Measurements from ENCODE around the gene GOT1. TPM values are rescaled to one million over a fixed set of nuclear protein-coding genes. Genes with fewer than 3 reads are reported as not detected.

The GOT1 gene
- 33.6 and 35.4 TPM in 2 replicates for total RNA-seq (2014; rRNA removed; shearing (Covaris generic))

DNA sequence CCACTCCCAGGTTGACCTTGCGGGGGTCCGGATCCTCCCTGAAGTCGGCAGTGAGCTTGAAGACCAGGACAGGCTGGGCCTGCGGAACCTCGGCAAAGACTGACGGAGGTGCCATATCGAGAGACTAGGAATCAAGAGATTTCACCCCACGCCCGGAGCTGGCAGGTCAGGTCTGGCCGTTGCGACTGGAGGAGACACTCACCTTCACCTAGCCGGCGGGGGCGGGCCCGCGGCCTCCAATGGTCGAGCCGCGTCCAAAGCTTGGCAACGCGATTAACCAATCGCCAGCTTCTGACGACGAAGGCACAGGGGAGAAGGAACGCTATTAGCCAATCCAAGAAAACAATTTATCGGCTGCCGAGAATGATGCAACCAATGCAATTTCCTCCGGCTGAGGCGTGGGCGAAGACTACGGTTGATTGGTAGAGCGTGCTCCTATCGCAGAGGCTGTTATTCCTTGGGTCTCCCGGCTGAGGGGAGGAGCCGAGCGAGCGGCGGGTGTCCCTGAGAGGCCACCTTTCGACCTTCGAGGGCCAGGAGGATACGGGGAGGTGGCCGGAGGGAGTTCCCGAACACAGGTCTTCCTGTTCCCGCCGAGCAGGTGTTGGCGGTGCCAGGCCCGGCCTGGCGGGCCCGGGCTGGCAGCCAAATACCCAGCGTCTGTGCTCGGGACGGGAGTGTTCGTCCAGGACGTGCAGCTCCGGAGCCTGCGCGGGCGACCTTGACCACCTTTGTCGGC, at the start of gene GOT1:
Gene GOT1 (minus strand): TSS at position 174 of the 739 bp plus-strand sequence. CDS start 59 bp downstream, at position 115.
- DNase-seq (ENCODE audit: low spot score): peak; percentile 100

DNA sequence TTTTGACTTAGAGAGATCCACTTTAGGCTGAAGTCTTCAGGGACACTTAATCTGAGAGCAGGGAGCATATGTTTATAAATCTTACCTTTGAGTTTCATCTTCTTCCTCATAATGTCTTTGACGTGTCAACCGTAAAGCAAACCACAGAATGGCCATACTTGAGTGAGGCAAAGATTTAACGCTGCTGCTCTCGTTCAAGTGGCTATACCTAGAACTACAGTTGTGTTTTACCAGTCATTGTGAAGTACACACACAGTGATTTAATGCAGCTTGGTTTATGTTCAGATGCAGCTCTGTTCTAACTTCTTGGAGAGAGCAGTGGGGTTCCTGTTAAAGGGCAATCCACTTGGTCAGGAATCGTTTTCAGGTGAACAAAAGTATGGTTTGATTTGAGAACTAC, 39.9 kb upstream of the GOT1 start:
- no peak for DNase-seq (ENCODE audit: low spot score)

DNA sequence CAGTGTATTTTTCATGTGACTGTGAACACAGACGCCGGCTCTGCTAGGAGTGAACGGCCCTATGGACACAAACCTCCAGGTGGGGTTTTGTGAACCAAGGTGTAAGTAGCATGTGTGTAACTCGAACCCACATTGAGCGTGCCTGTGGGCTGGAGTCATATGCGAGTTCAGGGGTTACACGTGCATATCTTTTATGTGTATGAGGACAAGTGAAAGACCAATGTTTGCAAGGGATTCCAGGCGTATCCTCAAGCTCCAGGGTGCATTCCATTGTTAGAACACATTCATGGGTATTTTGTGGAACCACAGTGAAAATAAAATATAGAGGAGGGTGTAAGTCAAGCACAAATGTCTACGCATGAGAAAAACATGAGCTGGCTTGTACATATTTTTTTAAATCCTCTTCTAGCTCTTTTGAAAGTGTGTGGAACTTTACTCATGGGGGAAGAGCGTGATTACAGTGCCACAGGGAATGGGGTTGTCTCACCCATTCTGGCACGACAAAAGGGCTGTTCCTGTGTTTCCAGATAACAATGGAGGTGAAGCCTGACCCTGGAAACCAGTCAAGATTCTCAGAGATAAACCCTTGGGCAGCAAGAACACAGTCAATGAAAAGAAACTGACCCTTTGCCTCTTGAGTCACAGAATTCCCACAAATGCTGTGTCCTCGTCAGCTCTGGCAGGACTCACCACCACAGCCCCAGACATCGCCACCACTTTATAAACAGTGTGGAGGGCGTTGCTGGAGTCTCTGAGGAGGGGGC, 37.0 kb upstream of the GOT1 start:
- DNase-seq (ENCODE audit: low spot score): no peak

DNA sequence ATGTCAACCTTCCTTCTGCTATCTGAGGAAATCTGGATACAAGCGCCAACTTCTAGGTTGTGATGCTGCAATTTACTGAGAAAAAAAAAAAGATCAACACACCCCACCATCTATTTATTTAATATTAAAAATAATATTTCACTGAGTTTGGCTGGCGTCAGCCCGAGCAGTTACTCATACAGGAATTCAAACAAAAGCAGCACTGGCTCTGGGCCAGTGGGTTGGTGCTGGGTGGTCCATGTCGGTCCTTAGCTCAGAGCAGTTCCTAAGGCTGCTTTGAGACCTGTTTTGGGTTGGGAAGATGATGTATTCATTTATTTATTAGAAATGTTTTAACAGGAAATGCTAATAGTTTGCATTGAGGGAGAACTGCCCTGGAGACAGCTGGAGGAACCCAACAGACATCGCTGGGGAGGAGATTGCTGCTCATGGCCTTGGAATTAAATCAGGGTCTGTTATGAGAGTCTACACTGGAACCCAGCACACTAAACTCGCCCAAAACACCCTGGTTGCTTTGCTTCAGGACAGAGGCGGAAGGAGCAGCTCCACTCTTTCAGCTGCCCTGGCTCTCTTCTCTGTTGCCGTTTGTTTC, 36.3 kb upstream of the GOT1 start:
- no peak for DNase-seq (ENCODE audit: low spot score)

DNA sequence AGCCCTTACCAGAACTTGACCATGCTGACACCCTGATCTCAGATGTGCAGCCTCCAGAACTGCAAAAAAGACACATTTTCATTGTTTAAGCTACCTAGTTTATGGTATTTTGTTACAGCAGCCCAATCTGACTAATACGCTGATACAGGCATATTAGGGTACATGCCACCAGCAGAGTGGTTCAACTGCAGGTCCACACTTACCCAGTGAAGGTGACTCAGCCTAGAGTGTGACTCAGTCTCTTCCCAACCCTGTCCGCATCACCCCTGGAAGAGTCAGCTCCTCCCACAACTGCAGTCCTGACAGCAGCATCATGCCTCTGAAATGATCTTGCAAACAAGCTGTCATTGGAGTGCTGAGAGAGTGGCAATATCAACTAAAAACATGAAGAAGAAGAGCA, 30.8 kb upstream of the GOT1 start:
- DNase-seq (ENCODE audit: low spot score): peak; percentile 55

DNA sequence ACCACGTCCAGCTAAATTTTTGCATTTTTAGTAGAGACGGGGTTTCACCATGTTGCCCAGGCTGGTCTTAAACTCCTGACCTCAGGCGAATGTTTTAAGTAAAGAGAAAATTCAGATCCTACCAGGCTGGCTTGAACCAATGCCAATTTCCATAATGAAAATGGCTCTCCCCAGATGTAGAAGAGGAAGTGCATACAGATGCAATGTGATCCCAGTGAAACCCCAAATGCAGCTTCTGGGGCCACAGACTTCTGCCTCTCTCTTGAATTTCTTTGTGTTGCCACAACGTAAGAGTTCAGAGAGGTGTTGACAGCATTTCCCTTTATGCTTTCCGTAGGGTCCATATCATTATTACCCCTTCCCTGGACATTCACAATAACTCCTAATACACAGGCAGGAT, 29.6 kb upstream of the GOT1 start:
- DNase-seq (ENCODE audit: low spot score): no peak

DNA sequence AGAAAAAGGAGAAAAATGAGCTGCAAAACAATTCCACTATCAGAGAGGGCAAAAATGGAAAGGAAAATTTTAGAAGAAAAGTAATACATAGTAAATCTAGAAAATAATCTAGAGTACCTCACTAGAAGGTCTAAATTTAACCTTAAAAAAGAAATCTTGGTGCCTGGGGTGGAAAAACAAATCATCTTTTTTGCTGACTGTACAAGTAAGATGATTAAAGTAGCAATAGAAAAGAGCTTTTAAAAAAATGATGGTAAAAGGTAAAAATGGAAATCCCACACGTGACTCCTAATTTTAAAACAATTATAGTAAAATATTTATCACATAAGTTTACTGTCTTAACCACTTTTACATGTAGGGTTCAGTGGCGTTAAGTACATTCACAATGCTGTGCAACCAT, 28.8 kb upstream of the GOT1 start:
- no peak for DNase-seq (ENCODE audit: low spot score)

DNA sequence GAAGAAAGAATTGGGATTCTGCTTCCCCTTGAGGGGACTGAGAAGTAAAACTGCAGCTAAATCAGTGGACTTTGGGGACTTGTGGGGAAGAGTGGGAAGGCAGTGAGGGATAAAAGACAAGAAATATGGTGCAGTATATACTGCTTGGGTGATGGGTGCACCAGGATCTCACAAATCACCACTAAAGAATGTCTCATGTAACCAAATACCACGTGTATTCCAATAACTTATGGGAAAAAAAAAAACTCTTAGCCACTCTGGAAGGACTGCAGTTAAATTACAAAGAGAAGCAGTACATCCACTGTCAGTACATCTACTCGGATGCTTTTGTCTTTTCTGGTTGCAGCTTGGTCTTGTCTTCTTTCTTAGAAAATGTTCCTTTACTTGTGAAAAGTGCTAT, 27.4 kb upstream of the GOT1 start:
- DNase-seq (ENCODE audit: low spot score): peak; percentile 23

DNA sequence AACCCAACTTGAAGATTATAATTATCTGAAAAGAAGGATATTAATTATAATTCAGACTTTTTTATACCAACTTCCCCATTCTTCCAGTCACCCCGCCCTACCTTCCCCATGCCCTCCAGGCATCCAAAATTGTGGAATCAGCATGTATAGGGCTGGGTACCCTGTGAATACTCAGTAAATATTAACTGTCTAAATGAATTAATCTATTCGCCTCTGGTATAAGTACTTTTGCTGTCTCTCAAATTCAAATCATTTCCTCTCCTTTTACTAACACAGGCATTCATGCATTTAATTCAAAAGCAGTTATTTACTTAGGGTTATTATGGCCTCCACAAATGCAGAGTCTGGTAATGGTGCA, 26.5 kb upstream of the GOT1 start:
- no peak for DNase-seq (ENCODE audit: low spot score)

DNA sequence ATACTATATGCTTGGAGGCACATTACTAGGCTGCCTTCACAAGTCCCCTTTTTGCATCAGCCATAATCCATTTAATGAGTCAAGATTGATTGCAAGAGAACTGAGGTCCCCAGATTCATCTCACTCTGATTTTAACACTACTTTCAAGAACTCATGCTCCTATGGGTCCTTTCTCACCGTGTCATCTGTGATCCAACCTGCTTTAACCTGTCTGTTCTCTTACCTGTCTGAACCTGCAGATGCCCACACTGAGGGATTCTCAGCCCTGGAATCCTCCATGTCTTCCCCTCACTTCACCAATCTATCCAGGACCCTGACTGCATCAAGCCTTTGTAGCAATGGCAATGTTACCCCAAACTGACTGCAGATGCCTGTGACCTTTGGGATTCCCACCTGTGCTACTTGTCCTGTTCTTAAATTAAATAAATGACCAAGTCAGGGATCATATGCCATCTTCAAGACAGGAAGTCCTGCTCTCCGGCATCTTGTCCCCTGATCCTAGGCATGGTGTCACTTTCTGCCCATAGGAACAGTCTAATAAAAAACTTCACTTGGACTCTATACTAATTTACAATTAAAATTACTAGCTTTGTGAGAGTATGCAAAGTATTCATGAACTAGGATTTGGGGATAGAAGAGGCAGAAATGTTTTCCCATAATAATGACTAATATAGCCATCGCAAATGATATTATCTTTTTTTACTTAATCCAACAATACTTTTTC, 25.9 kb upstream of the GOT1 start:
- DNase-seq (ENCODE audit: low spot score): no peak

DNA sequence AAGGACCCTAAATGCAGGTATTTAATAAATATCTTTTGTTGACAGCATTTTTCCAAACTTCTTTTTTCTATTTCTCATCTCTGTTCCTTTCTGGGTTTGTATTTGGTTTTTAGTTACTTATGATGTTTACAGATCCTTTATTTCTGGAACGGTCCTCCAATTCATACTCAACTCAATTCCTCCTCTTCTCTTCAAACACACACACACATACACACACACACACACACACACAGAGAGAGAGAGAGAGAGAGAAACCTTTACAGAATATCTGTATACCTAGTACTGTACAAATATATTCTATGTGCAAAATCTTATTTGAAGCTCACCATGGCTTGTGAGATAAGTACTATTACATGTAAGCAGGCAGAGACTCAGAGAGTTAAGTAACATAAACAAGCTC, 21.6 kb upstream of the GOT1 start:
- DNase-seq (ENCODE audit: low spot score): no peak

DNA sequence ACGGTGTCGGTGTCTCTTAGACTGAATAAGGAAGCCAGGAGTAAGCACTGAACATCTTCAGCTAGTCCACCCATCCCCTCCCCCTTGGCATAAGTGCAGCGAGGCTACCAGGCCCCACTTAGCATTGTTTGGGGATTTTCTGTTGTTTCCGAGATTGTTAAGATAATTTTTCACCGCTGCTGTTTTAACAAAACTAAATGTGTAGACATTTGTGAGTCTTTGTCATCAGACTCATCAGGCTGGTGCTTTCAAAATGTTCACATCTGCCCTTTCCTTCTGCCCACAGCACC, 21.0 kb upstream of the GOT1 start:
- DNase-seq (ENCODE audit: low spot score): no peak

DNA sequence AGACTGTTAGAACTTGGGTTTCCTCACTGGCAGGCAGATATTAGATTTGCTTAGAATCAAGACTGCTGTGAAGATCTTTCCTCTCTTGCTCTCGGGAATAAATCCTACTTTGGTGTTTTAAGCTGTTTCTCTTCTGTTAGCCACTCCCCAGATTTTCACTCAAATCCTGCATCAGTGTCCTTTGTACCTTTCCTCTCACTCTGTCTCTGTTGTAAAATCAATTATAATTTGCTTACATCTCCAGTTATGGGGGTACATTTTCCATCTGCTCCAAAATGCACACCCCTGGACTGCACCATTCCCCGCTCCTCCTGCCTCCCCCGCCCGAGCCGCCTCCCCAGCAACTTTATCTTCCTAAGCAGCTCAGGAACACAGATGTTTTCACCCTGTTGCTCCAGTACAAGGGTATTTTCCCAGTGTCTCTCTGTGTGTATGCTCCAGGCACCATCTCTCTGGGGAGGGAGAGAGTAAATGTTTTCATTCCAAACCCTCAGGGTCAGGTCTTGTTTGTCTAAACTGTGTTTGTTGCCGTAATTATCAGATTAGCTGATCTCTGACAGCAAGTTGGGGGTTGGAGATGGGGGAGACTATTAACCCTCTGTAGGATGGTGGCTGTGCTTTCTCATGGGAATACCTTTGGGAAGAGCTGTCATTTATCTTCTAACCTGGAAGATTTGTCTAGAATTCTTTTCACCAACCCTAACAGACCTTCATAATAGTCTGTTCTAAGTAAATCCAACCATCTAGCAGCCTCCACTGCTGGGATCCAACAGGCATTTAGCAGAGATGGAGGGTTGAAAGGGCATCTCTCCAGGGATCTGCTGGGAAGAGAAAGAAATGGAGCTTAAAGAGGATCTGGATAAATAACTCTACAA, 20.4 kb upstream of the GOT1 start:
- no peak for DNase-seq (ENCODE audit: low spot score)

DNA sequence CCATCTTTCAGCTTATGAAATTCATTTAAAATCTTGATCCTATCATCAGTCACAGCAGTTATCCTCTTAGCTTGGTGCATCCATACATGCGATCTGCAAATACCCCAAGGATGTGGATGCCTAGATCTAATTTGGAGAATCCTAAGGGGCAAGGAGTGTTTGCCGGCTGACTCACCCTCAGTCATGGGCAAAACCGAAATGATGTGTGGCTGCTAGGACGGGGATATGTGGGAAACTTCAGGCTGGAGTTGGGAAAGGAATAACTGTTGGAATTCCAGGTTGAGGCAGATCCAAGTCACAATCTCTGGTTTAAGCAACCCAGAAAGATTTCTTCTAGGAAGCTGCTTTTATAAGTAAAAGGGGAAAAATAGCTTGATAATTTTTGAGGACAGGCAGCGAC, 19.7 kb upstream of the GOT1 start:
- DNase-seq (ENCODE audit: low spot score): no peak

DNA sequence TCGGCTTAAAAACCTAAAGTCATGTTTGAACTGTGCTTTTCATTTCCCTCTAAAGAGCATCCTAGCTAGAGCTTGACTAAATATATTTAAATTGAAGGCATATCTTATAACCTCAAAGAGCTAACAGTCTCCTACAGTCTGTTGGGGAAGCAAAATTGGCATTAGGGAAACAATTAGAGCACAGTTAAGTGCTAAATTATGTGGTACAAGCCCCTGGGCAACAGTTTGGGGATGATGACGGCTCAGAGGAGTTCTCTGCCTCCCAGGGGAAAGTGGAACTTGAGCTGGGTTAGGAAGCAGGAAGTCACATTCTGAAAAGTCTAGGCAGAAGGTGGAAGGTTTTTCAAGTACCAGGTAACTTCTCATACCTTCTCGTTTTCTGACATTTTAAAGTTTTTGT, 18.6 kb upstream of the GOT1 start:
- DNase-seq (ENCODE audit: low spot score): no peak

DNA sequence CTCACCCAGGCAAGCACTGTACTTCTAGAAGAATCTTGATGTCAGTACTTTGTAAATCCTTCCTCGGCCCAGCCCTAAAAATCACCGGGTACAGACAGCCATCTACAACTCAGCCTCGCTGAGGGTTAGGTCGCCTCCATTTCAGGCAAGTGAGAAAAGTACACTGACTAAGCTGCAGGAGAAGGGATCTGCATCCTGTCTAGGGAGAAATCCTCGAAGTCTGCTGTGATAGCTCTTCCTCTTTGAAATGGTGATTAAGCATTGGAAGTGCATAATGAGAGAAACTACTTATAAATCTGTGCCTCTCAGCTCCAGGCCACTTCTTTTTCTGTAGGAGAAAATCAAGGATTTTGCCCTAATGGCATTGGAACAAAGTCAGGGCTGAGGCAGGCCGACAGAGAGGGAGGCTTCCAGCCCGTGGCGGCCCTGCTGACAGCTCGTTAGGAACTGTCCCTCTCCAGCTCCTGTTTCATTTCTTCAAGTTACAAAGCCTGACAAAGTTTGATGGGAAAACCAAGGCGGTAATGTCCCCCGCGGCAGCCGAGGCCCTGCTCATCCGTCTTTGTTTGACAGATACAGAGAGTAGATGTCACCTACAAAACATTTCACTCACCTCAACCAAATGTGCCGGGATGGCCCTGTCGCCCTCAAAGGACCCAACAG, 14.1 kb upstream of the GOT1 start:
- DNase-seq (ENCODE audit: low spot score): no peak

DNA sequence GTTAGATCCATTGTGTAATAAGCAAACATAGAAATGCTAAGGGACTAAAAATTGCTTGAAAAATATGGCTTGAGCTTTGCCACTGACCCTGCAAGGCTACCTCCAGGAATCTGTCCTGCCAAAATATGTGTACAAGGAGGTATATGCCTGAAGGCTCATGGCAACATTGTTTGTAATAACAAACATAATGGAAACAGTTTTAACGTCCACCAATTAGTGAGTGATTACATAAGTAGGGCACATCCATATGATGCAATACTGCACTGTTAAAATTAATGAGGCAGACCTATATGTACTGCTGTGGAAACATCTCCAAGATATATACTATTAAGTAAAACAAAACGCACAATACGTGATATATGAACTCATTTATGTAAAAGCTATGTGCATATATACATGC, 13.1 kb upstream of the GOT1 start:
- no peak for DNase-seq (ENCODE audit: low spot score)

DNA sequence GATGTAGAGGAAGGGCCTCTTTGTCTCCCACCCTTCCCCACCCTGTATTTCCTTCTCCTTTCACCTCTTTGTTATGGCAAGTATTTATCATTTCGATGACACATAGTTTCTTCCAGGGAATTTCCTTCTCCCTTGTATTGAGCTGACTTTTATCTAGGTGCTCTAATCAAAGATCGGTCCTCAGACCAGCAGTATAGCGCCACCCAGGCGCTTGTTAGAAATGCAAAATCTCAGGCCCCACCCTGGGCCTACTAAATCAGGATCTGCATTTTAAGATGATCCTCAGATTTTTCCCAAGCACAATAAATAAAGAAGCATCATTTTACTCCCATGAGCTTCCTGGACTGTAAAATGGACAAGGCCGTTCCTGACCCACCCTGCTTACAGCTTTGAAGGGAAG, 12.0 kb upstream of the GOT1 start:
- DNase-seq (ENCODE audit: low spot score): no peak

DNA sequence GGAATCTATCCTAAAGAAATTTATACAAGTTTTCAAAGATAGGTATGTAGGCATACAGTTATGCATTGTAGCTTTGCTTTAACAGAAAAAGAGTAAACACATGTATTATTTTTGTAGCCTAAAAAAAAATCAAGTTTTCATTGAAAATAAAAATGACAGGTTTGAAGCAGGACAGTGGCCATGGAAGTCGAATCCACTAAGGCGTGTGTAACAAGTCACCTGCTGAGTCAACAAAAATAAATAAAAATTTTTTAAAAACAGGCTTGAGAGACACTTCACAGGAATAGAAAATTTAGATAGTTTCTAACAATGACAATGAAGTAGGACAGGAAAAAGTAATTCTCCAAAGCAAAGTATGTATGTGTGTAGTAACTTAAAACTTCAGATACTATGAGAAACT, 8.5 kb upstream of the GOT1 start:
- DNase-seq (ENCODE audit: low spot score): no peak

DNA sequence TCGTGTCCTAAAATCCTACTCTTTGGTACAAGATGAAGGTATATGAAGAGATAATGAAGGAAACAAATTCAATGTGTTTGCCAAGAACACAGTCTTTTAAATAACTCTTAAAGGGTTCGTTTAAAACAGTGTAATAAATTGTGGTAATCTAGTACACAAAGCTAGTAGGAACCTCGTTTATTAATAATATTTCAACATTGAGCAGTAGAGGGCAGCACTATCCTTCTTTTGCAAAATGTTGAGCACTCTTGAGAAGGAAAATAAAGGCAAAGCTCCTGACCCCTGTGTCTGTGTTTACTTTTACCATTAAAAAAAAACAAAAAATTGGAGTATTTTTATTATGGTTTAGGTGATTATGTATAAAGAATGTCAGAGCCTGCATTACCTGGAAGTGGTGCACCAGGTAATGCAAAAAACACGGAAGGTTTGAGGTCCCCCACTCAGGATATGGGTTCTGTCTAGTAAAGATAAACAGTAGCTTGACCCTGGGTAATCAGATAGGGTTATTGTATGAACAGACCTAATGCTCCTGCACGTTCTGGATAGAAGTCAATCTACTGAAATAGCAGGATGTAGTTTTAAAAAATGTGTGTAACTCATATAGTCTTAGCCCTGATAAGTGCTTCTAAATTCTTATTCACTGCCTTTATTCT, 5.7 kb upstream of the GOT1 start:
- DNase-seq (ENCODE audit: low spot score): peak; percentile 54

All from A172 (cell line).